Endometrial microvascular endothelial cells (primary cell): ENCODE measurements around the gene GNAI3. TPM values are rescaled to one million over a fixed set of nuclear protein-coding genes. Genes with fewer than 3 reads are reported as not detected.

ENCODE experiments used
- in situ Hi-C: cut with HindIII; loops from 2 replicates; pipeline ENCODE4 v1.10.0; 2017; ENCODE audit warnings: low sequenced_read_pairs, low pct_unique_long_range_greater_than_20kb; ENCODE audit errors: inconsistent ontology term
- total RNA-seq: library from RNA; depleted of rRNA; stranded (reverse); fragments of >200 nt; gene quantifications from one replicate; pipeline ENCODE4 v1.2.3, GENCODE V29; 2015; ENCODE audit errors: inconsistent ontology term

The GNAI3 gene
- total RNA-seq, 1 donor from 2014 or later = 15.3 TPM

DNA sequence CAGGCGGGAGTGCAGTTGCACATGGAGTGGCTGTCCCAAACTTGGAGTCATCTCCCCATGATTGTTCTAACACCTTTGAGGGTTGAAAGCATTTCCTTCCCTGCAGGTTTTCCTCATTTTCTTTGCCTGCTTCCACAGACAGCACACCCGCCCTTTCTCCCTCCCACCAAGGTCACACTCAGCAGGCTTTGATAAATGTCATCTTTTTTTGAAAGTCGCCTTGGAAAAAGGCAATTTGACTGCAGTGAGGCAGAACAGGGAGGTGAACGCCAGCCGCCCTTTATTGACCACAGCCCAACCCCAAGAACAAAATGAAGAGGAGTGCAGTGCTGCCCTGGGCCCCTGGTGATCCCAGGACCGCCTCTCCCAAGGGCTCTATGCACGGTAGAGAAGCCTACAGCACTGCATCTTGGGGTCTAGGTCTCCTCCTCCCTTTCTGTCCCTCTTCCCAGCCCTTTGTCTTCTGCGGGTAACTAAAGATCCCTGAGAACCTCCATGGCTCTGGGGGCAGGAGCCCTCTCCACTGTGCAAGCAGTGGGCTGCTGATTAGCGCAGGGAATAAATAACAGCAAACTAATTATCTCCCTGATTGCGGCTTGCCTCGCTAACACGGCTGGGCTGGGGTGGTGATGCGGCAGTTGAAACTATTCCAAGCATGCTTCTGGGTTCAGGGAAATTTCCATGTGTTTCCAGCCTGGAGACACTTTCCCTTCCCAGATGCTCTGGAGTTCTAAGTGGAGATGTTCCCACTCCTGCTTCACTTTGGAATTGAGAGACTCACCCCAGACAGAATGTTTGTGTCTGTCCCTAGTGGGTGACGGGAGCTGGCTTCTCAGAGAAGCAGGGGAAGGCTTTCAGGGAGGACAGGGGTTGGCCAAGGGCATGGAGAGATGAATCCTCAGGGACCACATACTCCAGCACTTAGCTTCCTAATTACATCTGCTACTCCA, 27.1 kb upstream of the GNAI3 start:
- in situ Hi-C loops = no loop called here

GRCh38 chr1:109522026-109522425, 26.4 kb upstream of the GNAI3 start:
- in situ Hi-C loops = no loop called here

- in situ Hi-C loops = no loop called here
Measured at GRCh38 chr1:109523706-109524105, 24.7 kb upstream of the GNAI3 start.

GRCh38 chr1:109527098-109527811, 21.2 kb upstream of the GNAI3 start:
- in situ Hi-C loops = no loop called here

DNA sequence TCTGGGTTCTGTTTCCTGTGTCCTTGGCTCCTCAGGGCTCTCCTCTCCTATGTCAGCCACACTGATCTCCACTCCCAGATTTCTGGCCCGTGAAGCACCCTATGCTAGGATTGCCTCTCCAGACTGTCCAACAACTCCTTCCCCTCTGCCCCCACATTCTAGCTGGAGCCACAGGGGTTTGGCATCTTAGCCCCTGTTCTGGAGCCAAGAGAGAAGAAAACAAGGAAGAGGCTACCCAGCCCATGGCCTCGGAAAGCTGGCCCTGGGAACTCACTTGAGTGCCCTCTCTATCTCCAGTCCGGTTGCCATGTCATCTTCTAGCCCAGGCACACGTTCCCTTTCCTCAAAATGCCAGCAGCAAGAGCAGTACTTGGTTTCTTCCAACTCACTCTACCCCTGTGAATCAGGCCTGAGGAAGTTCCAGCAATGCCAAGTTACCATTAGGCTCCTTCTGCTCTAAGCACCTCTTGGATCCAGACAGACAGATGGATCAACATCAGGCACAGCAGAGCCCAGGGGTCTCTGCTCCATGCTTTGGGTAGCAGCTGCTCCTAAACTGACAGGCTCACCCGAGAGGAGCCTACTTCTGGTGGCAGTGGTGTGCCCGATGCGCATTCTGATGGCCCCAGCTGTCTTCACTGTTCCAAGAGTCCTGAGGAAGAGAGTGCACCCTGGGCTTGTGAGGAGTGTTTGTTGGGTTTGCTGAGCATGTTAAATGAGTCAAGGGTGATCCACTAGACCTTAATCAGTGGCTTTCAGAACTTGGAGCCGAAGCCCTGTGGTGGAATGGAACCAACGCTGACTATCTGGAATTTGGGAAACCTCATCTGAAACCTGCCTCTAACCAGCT, 20.3 kb upstream of the GNAI3 start:
- in situ Hi-C loops = no loop called here

GRCh38 chr1:109528712-109529111, 19.7 kb upstream of the GNAI3 start:
- in situ Hi-C loops = no loop called here

DNA sequence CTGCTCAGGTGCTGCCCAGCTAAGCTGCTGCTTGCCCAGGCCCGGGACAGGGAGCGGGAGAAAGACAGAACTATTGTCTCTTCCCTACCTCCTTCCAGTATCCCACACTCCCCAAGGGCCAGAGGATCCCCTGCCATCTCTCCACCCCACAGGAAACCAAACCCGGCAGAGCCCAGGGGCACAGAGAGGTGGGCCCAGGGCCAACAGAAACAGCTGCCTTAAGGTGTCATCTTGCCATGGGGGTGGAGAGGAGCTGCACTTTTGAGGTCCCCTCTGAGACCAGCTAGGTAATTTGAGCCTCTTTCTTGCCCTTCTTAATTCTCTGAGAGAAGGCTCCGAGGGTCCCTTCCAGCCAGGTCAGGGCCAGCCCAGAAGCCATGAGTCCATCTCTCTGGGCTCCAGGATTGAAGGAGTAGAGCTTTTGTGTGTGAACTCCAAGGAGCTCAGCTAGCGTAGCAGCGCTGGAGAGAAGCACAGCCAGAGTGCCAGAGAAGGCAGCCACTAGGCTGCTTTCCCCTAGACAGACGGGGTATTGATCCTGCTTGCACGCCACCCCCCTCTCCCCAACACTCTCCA, 18.4 kb upstream of the GNAI3 start:
- in situ Hi-C loops = no loop called here

- in situ Hi-C loops = no loop called here
Measured at GRCh38 chr1:109530457-109531087, 17.8 kb upstream of the GNAI3 start.

- in situ Hi-C loops = no loop called here
Measured at GRCh38 chr1:109531380-109531779, 17.0 kb upstream of the GNAI3 start.

DNA sequence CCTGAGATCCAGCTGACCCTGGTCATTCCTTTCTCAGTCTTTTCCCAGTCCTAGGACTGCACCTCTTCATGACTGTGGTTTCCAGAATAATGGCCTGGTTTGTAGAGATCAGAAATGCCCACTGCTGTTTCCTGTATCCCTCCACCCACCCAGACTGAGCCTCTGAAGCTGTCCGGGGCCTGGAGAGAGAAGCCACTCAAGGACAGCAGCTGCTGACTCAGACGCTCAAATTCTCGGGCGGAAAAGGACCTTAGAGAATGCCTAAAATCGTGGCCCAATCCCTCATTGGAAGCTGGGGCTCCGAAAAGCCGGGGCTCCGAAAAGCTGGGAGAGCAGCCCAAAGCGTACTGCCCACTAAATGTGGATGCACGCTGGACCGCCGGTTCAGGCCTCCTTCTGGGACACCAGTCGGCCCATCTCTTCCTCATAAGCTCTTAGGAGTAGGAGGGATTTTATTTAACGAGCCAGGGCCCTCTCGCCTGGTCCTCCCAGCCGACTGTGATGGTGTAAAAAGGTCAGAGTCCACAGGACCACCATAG, 16.5 kb upstream of the GNAI3 start:
- in situ Hi-C loops = no loop called here

- in situ Hi-C loops = no loop called here
Measured at GRCh38 chr1:109532365-109533136, 15.9 kb upstream of the GNAI3 start.

- in situ Hi-C loops = no loop called here
Measured at GRCh38 chr1:109534307-109534858, 14.0 kb upstream of the GNAI3 start.

DNA sequence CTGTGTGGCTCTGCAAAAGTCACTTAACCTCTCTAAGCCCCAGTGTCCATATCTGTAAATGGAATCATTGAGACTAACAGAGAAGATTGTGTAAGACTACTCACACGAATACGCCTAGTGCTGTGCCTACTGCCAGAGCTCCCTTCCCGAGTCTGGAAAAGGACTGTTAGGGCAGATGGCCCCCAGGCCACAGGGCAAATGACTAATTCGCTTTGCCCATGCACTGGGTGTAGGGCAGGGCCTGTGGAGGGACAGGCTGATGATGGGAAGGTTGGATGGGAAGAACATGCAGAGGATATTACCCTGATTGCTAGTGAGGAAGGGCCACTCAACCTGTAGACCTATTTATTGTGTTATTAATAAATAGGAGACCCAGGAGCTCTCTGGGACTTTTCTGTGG, 12.9 kb upstream of the GNAI3 start:
- in situ Hi-C loops = no loop called here

DNA sequence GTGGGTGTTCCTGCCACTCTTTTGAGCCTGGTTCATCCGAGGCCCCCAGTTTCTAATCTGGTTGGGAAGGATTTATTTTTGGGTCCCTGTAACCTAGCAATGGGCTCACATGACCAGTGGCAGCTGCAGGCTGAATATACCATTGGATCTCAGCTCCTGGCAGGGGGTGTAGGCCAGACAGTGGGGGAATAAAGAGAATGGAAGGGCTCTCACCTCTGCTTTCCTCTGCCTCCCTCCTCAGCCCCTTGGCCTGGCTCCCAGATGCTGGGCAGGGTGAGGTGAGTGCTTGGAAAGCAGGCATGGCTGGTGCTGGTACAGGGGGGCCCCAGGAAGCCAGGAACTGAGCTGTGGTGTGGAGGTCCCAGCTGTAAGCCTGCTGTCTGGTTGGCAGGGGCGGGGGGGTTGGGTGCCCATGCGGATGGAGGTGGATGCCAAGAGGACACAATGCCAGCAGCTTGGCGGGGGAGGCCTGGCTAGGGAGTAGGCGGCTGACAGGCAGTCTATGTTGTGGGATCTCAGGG, 12.4 kb upstream of the GNAI3 start:
- in situ Hi-C loops = no loop called here

GRCh38 chr1:109537450-109538178, 10.8 kb upstream of the GNAI3 start:
- in situ Hi-C loops = no loop called here

DNA sequence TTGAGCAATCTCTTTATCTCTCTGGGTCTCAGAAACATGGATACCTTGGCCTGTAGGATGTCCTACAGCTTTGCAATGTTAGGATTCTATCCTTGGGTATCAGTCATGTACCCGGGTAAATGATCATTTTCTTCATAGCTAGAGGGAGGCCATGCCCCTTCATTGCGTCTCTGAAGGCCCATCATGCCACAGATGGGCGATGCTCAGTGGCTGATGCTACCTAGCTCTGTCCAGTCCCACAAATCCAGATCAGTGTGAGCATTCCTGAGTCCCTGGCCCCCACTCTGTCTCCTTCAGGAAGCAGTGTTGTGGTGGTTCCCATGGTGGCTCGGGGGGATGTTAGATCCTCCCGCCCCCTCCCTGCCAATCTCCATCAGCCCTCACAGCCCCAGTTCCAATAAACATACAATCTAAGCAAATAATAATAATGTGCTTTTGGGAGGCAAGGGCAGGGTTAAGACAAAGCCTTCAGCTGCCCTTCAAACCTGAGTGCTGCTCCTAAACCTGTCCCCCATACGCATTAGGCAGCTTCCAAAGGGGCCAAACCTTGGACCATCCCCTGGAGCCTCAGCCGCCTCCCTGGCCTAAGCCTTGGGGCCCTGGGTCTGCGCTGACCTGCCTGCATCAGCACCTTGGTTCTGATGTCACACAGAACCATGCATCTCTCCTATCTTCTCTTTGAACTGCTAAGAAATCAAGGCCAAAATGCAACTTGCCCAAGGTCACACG, 9.4 kb upstream of the GNAI3 start:
- in situ Hi-C loops = no loop called here
